NB4 (cell line): ENCODE results near the gene NRARP.

Experiments
- POLR2A ChIP-seq: IDR thresholded peaks from 2 replicates; pipeline ENCODE4 v1.6.1; 2011; ENCODE audit warnings: mild to moderate bottlenecking; ENCODE audit not compliant: insufficient read length; ENCODE audit errors: extremely low read depth
- TF ChIP-seq, protein P1 (sequence below): IDR thresholded peaks from one replicate; pipeline ENCODE4 v1.5.1; 2012; ENCODE audit warnings: low read depth, low read length
- TF ChIP-seq, protein P2 (sequence below): IDR thresholded peaks from 2 replicates; pipeline ENCODE4 v1.6.1; 2011; ENCODE audit warnings: low read depth, low read length

DNA sequence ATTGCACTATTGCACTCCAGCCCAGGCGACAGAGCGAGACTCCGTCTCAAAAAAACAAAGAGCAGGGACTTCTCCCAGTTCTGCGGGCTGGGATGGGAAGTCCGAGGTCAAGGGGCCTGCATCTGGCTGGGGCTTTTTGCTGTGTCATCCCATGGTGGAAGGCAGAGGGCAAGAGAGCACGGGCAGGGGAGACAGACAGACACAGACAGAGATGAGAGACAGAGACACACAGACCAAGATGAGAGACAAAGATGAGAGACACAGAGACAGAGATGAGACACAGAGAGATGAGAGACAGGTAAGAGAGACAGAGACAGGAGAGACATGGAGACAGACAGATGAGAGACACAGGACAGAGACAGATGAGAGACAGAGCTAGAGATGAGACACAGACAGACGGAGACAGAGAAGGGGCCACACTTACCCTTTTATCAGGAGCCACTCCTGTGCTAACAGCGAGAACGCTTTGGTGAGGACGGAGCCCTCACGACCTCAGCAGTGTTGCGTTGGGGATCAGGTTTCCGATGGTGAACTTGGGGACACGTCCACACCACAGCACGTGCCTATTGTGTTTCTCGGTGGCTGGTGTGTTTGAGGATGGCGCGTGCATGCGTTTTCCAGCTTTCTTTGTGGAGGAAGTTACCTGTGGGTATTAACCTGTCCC is 33.4 kb downstream of the NRARP start:
- TF ChIP-seq, protein P1, sequence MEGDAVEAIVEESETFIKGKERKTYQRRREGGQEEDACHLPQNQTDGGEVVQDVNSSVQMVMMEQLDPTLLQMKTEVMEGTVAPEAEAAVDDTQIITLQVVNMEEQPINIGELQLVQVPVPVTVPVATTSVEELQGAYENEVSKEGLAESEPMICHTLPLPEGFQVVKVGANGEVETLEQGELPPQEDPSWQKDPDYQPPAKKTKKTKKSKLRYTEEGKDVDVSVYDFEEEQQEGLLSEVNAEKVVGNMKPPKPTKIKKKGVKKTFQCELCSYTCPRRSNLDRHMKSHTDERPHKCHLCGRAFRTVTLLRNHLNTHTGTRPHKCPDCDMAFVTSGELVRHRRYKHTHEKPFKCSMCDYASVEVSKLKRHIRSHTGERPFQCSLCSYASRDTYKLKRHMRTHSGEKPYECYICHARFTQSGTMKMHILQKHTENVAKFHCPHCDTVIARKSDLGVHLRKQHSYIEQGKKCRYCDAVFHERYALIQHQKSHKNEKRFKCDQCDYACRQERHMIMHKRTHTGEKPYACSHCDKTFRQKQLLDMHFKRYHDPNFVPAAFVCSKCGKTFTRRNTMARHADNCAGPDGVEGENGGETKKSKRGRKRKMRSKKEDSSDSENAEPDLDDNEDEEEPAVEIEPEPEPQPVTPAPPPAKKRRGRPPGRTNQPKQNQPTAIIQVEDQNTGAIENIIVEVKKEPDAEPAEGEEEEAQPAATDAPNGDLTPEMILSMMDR = no peak
- no peak for TF ChIP-seq POLR2A
- TF ChIP-seq, protein P2, sequence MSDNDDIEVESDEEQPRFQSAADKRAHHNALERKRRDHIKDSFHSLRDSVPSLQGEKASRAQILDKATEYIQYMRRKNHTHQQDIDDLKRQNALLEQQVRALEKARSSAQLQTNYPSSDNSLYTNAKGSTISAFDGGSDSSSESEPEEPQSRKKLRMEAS = no peak
